Mesothelial cell of epicardium (in vitro differentiated cells): ENCODE results near the gene SH3BP5L. TPM values are rescaled to one million over a fixed set of nuclear protein-coding genes. Genes with fewer than 3 reads are reported as not detected.

ENCODE experiments used
- DNase-seq, 2 experiments: peaks; one replicate each; pipeline ENCODE4 v3.0.0; 2021; ENCODE audit warnings: low spot score in 2 of 2; ENCODE audit not compliant: unreplicated experiment in 2 of 2
- H3K27ac Mint-ChIP-seq: 2 replicates; pipeline ENCODE4 v1.8.0; 2021; ENCODE audit warnings: mixed read lengths
- H3K27me3 Mint-ChIP-seq: 2 replicates; pipeline ENCODE4 v1.8.0; 2021; ENCODE audit warnings: low read depth, mixed read lengths
- H3K36me3 Mint-ChIP-seq: 2 replicates; pipeline ENCODE4 v1.8.0; 2021; ENCODE audit warnings: mixed read lengths
- H3K4me1 Mint-ChIP-seq: 2 replicates; pipeline ENCODE4 v1.8.0; 2021; ENCODE audit warnings: mixed read lengths
- H3K4me3 Mint-ChIP-seq: 2 replicates; pipeline ENCODE4 v1.8.0; 2021; ENCODE audit warnings: mild to moderate bottlenecking, moderate library complexity, mixed read lengths
- H3K9me3 Mint-ChIP-seq: 2 replicates; pipeline ENCODE4 v1.8.0; 2021; ENCODE audit warnings: mixed read lengths
- CTCF ChIP-seq: fragments of 200-600 bp; sonication (generic); IDR thresholded peaks from one replicate; pipeline ENCODE4 v1.5.0; 2021; ENCODE audit warnings: antibody characterized with exemption; ENCODE audit not compliant: unreplicated experiment
- total RNA-seq: library from RNA; stranded (reverse); gene quantifications from 3 replicates; pipeline ENCODE4 v1.2.1, GENCODE V29; 2021

Gene SH3BP5L
- total RNA-seq, 1 donor from 2014 or later = 24.9 TPM

DNA sequence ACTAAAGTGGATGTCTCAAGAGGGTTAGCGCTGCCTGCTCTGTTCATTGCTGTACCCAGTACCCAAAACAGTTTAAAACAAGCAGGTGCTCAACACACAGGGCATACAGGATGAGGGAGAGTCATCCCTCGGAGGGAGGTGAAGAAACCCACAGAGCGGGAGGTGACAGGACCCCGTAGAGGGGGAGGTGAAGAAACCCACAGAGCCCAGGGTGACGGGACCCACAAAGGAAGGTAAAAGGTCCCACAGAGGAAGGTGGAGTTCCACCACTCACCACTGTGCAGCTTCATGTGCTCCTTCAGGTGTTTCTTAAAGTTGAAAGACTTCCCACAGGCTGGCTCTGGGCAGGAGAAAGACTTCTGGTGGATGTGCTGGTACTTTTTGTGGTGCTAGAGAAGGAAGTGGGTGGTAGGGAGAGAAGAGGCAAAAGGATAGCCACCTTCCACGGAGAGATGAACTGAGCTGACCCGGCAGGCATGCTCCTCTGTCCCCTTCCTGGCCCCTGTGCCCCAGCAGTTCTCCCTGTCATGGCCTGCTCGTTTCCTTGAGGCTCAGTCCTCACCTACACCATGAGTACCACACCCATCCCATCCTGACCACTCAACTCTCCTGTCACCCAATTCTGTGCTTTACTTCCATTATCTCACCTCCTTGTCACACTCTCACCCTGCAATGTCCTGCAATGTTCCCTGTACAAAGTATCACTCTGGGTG lies 28.1 kb upstream of the SH3BP5L start:
- no peak overlapping the region for H3K27ac Mint-ChIP-seq
- H3K4me1 Mint-ChIP-seq = peaks cover 22% of the 10 kb centered on the region
- H3K9me3 Mint-ChIP-seq = no peaks in the 10 kb centered on the region
- H3K27me3 Mint-ChIP-seq = no peaks in the 10 kb centered on the region
- no peak overlapping the region for H3K4me3 Mint-ChIP-seq
- peaks cover 12% of the 10 kb centered on the region for H3K36me3 Mint-ChIP-seq
- TF ChIP-seq CTCF = no peak
- DNase-seq = peak in 1 of 2 experiments; percentile 11

DNA sequence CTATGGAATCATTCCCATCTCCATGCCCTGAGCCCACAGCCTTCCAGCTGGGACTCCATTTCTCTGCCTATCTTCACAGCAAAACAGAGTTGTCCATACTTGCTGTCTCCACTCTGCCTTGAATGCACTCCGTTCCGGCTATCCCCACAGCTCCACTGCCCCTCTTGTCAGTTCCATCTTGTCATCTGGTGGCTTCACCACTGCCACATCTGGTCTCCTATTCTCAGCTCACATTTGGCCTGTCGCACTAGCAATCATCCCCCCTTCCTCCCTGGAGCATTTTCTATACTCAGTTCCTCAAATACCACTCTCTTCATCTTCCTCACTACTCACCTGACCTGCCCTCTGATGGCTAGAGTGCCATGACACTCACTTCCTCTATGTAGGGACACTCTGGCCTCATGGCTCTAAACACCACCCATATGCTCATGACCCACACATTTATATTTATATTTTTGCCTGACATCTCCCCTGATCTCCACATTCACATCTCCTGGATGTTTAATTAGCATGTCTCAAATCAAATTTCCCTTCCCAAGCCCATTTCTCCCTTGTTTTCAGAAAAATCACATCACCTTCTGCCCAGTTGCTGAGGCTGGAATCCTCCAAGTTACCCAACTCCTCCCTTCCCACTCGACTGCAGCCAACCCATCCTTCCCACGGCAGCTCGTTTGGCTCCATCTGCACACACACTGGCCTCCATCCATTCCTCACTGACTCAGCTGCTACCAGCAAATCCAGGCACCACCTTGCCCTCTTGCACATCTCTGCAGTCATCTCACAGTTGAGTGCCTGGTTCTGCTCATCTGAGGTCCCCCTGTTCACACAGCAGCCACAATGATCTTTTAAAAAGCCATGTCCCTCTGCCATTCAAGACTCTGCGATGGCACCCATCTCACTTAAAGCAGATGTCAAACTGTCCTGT lies 27.0 kb upstream of the SH3BP5L start:
- Mint-ChIP-seq H3K4me3 (no peak overlapping the region), H3K9me3 (no peaks in the 10 kb centered on the region), H3K27me3 (no peaks in the 10 kb centered on the region), H3K4me1 (peaks cover 14% of the 10 kb centered on the region), H3K27ac (no peak overlapping the region), H3K36me3 (peaks cover 16% of the 10 kb centered on the region)
- peak in 1 of 2 experiments; percentile 13 for DNase-seq
- TF ChIP-seq CTCF = no peak

GRCh38 chr1:248851390-248851789 lies 25.7 kb upstream of the SH3BP5L start:
- no peaks in the 10 kb centered on the region for H3K27me3 Mint-ChIP-seq
- peaks cover under 1% of the 10 kb centered on the region for H3K4me1 Mint-ChIP-seq
- no peak for DNase-seq
- peaks cover 15% of the 10 kb centered on the region for H3K36me3 Mint-ChIP-seq
- H3K9me3 Mint-ChIP-seq = no peaks in the 10 kb centered on the region
- H3K4me3 Mint-ChIP-seq = no peak overlapping the region
- no peak for TF ChIP-seq CTCF
- H3K27ac Mint-ChIP-seq = no peak overlapping the region

- no peaks in the 10 kb centered on the region for H3K4me1 Mint-ChIP-seq
Measured at GRCh38 chr1:248850536-248851251, 25.0 kb upstream of the SH3BP5L start.

More at GRCh38 chr1:248850536-248851251, 25.0 kb upstream of the SH3BP5L start:
- no peak for DNase-seq
- H3K4me3 Mint-ChIP-seq = no peak overlapping the region
- H3K36me3 Mint-ChIP-seq = peaks cover 14% of the 10 kb centered on the region
- H3K27me3 Mint-ChIP-seq = no peaks in the 10 kb centered on the region
- H3K27ac Mint-ChIP-seq = no peak overlapping the region
- no peak for TF ChIP-seq CTCF
- H3K9me3 Mint-ChIP-seq = no peaks in the 10 kb centered on the region
